ENCODE results near the gene LHFPL2. TPM values are rescaled to one million over a fixed set of nuclear protein-coding genes. Genes with fewer than 3 reads are reported as not detected.

Gene LHFPL2
- total RNA-seq, 2 donors from 2014 or later, result 30.1 to 72.6 TPM

DNA sequence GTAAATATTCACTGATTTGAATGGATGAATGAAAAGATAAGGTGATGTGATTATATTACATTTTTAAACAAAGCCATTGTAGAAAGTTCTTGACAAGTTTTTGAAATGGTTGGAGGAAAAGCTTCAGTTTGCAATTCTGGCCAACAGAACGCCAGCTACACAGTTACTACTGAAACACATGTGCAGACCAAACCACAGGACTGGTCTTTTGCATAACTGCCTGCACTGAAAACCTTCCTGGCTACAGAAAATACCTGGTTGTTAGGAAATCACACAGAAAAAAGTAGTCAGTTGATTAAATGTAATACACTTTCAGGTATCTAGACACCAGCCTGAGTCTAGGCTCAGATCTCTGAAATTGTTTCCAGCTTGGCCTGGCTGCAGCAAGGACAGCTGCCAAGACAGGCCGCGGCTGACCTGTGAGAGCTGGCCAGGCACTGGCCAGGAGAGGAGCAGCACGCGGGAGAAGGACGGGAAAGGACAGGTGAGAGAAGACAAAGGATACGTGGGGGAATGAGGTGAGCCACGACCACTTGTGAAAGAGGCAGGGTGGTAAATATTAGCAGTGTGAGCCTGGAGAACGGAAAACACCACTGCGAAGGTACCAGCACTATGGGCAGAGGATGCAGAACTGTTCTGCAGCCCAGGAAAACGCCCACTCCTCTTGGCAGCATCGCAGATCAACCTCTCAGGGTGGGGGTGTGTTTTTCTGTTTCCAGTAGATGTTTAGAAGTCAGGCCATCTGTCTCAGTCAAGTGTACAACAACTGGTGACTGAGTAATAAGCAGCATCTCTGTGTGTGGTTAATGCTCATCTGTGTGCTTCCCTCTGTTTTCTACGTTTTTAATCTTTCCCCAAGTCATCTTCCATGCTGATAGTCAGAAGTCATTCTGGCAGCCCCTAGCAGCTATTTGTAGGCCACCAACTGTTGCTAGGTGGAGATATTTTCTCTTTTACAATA is 150.7 kb downstream of the LHFPL2 start:
- H3K27ac ChIP-seq, result no peak overlapping the region
- H3K4me3 ChIP-seq, result no peak overlapping the region
- DNase-seq (ENCODE audit: low spot score), result no peak
- H3K36me3 ChIP-seq, result no peaks in the 10 kb centered on the region
- no peaks in the 10 kb centered on the region for H3K9me3 ChIP-seq
- no peak for ATAC-seq (ENCODE audit: insufficient number of reproducible peaks, low FRiP score, low read depth)
- peaks cover 13 to 53% of the 10 kb centered on the region in 2 donors for H3K4me1 ChIP-seq (ENCODE audit: control insufficient read depth in 1 of 2, low read depth in 2 of 2)
- TF ChIP-seq, protein P1, sequence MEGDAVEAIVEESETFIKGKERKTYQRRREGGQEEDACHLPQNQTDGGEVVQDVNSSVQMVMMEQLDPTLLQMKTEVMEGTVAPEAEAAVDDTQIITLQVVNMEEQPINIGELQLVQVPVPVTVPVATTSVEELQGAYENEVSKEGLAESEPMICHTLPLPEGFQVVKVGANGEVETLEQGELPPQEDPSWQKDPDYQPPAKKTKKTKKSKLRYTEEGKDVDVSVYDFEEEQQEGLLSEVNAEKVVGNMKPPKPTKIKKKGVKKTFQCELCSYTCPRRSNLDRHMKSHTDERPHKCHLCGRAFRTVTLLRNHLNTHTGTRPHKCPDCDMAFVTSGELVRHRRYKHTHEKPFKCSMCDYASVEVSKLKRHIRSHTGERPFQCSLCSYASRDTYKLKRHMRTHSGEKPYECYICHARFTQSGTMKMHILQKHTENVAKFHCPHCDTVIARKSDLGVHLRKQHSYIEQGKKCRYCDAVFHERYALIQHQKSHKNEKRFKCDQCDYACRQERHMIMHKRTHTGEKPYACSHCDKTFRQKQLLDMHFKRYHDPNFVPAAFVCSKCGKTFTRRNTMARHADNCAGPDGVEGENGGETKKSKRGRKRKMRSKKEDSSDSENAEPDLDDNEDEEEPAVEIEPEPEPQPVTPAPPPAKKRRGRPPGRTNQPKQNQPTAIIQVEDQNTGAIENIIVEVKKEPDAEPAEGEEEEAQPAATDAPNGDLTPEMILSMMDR (IDR thresholded peaks at IDR 0.05), result no peak
- H3K27me3 ChIP-seq (replicated peaks; ENCODE audit: insufficient read depth), result no peaks in the 10 kb centered on the region

DNA sequence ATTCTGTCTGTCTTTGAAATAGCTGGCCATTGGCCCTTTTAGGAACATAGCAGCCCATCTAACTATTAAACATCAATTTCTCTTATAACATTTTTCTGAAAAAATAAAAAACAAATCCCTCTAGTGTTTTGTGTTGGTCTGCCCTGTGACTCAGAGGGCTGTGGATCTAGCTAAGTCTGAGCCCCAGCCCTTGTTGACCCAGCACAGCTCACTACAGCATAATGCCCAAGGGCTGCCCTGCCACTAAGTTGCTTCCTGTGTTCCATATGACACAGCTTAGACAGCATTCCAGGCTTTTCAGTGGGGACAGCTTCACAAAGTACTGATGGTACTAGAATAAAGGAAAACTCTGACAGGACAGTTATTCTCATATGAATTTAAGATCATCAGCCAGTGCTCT is 152.2 kb downstream of the LHFPL2 start:
- ATAC-seq (ENCODE audit: insufficient number of reproducible peaks, low FRiP score, low read depth) (no peak), DNase-seq (ENCODE audit: low spot score) (no peak)
- H3K27ac ChIP-seq, result no peak overlapping the region
- TF ChIP-seq, protein P1 (IDR thresholded peaks at IDR 0.05), result no peak
- no peaks in the 10 kb centered on the region for H3K36me3 ChIP-seq
- H3K9me3 ChIP-seq, result no peaks in the 10 kb centered on the region
- H3K4me3 ChIP-seq, result no peak overlapping the region
- peaks cover 6 to 39% of the 10 kb centered on the region in 2 donors for H3K4me1 ChIP-seq (ENCODE audit: control insufficient read depth in 1 of 2, low read depth in 2 of 2)
- no peaks in the 10 kb centered on the region for H3K27me3 ChIP-seq (replicated peaks; ENCODE audit: insufficient read depth)

DNA sequence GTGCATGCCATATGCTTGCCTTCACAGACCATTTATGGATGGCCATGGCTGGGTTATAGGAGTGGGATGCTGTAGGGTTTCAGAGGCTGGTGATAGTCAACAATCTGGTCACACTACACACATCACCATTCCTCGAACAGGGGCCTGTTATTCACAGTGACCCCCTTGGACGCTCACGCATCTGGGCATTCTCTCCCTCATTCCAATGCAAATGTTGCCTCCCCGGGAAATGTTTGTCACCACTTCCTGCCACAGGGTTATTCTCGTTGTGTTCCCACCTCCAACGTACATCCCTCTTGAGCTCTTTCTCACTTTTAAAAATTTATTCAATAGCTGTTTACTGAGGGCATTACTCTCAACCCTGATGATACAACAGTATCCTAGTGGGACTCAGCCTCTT is 152.8 kb downstream of the LHFPL2 start:
- TF ChIP-seq, protein P1 (IDR thresholded peaks at IDR 0.05), result no peak
- Histone ChIP-seq H3K4me3 (no peak overlapping the region), H3K36me3 (no peaks in the 10 kb centered on the region), H3K9me3 (no peaks in the 10 kb centered on the region), H3K27ac (no peak overlapping the region), H3K27me3 (replicated peaks; ENCODE audit: insufficient read depth) (no peaks in the 10 kb centered on the region), H3K4me1 (ENCODE audit: control insufficient read depth in 1 of 2, low read depth in 2 of 2) (peaks cover 6 to 33% of the 10 kb centered on the region in 2 donors)
- no peak for ATAC-seq (ENCODE audit: insufficient number of reproducible peaks, low FRiP score, low read depth)
- DNase-seq (ENCODE audit: low spot score), result no peak

DNA sequence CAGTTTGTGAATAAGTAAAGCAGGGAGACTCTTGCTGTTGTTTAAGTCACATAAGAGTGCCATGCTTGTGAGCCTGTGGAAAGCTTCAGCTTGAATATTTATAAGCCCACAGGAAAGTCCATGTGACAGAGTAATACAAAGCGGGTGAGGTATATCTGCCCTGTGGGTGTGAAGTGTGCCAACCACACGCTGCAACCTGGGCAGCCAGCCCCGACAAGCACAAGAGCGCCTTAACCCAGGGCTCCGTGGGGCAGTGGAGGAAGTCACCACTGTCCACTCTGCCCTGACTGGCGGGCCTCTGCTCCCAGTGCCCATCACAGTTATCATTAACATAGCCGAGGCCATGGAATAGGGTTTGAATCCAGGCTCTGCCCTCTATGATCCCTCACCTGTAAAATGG is 155.9 kb downstream of the LHFPL2 start:
- H3K9me3 ChIP-seq, result no peaks in the 10 kb centered on the region
- ATAC-seq (ENCODE audit: insufficient number of reproducible peaks, low FRiP score, low read depth) (no peak), DNase-seq (ENCODE audit: low spot score) (no peak)
- H3K4me3 ChIP-seq, result no peak overlapping the region
- H3K36me3 ChIP-seq, result peaks cover 11% of the 10 kb centered on the region
- H3K27me3 ChIP-seq (replicated peaks; ENCODE audit: insufficient read depth), result no peaks in the 10 kb centered on the region
- TF ChIP-seq, protein P1 (IDR thresholded peaks at IDR 0.05), result no peak
- H3K27ac ChIP-seq, result no peak overlapping the region
- peaks cover 2 to 21% of the 10 kb centered on the region in 2 donors for H3K4me1 ChIP-seq (ENCODE audit: control insufficient read depth in 1 of 2, low read depth in 2 of 2)

DNA sequence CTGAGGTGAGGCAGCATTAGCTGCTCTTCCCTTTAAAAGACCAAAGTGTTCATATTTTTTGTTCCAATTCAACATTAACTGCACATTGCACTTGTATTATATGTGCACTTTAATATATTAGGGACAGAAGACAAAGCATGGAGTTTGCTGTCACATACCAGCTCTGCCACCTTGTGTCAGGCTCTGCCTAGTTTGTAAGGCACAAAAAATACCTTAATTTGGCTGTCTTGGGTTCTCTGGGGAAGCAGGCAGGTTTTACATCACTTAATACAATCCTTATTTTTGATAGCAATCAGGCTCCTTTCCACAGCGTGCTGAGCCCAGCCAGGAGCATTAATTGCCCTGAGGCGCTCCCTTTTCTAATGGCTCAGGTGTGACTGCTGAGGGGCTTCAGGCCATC is 156.3 kb downstream of the LHFPL2 start:
- TF ChIP-seq, protein P1 (IDR thresholded peaks at IDR 0.05), result no peak
- Histone ChIP-seq H3K4me1 (ENCODE audit: control insufficient read depth in 1 of 2, low read depth in 2 of 2) (peaks cover 0 to 21% of the 10 kb centered on the region in 2 donors), H3K4me3 (no peak overlapping the region), H3K27ac (no peak overlapping the region), H3K27me3 (replicated peaks; ENCODE audit: insufficient read depth) (no peaks in the 10 kb centered on the region), H3K9me3 (no peaks in the 10 kb centered on the region), H3K36me3 (peaks cover 11% of the 10 kb centered on the region)
- DNase-seq (ENCODE audit: low spot score) (no peak), ATAC-seq (ENCODE audit: insufficient number of reproducible peaks, low FRiP score, low read depth) (no peak)
